Erythroblast (primary cell): ENCODE results near the gene PPT2.
"Not testable (repeated sequence)": the region's sequence is repeated elsewhere in the genome, so short reads cannot be mapped to it uniquely, and the experiment has no call there.

Experiments used
- DNase-seq, 2 experiments: peaks; one replicate each; lab custom pipeline; 2025; lab: John Stamatoyannopoulos, UW
- GATA1 ChIP-seq: IDR thresholded peaks from 2 replicates; pipeline ENCODE4 v1.6.1; 2011; ENCODE audit warnings: low read depth, mild to moderate bottlenecking, control low read depth, low read length, moderate library complexity
- POLR2A ChIP-seq: IDR thresholded peaks from 2 replicates; pipeline ENCODE4 v1.6.1; 2011; ENCODE audit warnings: mild to moderate bottlenecking, low read length

Gene PPT2

GRCh38 chr6:32196682-32197616, 43.0 kb downstream of the PPT2 start:
- no peak for TF ChIP-seq POLR2A
- TF ChIP-seq GATA1, result no peak
- DNase-seq, result peak; percentile 67 to 76

- DNase-seq, result no peak
- no peak for TF ChIP-seq POLR2A
- no peak for TF ChIP-seq GATA1
Observed at GRCh38 chr6:32198345-32198696, 44.4 kb downstream of the PPT2 start.

GRCh38 chr6:32198866-32199265, 44.9 kb downstream of the PPT2 start:
- DNase-seq, result no peak
- TF ChIP-seq GATA1 (no peak), POLR2A (no peak)

GRCh38 chr6:32200711-32201475, 47.0 kb downstream of the PPT2 start:
- DNase-seq, result no peak
- TF ChIP-seq POLR2A (no peak), GATA1 (no peak)

- no peak for DNase-seq
- TF ChIP-seq POLR2A (no peak), GATA1 (no peak)
Observed at GRCh38 chr6:32202186-32202585, 48.2 kb downstream of the PPT2 start.

GRCh38 chr6:32203426-32204267, 49.7 kb downstream of the PPT2 start:
- DNase-seq, result no peak
- TF ChIP-seq GATA1, result no peak
- no peak for TF ChIP-seq POLR2A

- TF ChIP-seq POLR2A, result no peak
- TF ChIP-seq GATA1, result no peak
- DNase-seq, result no peak
Observed at GRCh38 chr6:32204268-32204715, 50.4 kb downstream of the PPT2 start.

GRCh38 chr6:32208996-32209395, 55.1 kb downstream of the PPT2 start:
- DNase-seq, result no peak

GRCh38 chr6:32210191-32210601, 56.3 kb downstream of the PPT2 start:
- TF ChIP-seq POLR2A (no peak), GATA1 (no peak)
- no peak for DNase-seq

More at GRCh38 chr6:32208996-32209395, 55.1 kb downstream of the PPT2 start:
- TF ChIP-seq POLR2A (no peak), GATA1 (no peak)

- not testable (repeated sequence) for DNase-seq
Observed at GRCh38 chr6:32211432-32211831, 57.5 kb downstream of the PPT2 start.

- no peak for DNase-seq
- TF ChIP-seq GATA1, result no peak
- TF ChIP-seq POLR2A, result no peak
Observed at GRCh38 chr6:32212076-32212760, 58.3 kb downstream of the PPT2 start.
